M059J (cell line): ENCODE measurements around the gene ZNG1A. TPM values are rescaled to one million over a fixed set of nuclear protein-coding genes. Genes with fewer than 3 reads are reported as not detected.
"Not testable (repeated sequence)": the region's sequence is repeated elsewhere in the genome, so short reads cannot be mapped to it uniquely, and the experiment has no call there.

Experiments
- DNase-seq: peaks from one replicate; pipeline ENCODE4 v3.0.0-alpha.2; 2012; ENCODE audit warnings: low read depth
- total RNA-seq: library from RNA; depleted of rRNA; stranded (reverse); fragments of >200 nt; shearing (Covaris generic); gene quantifications from 2 replicates; pipeline ENCODE4 v1.2.3, GENCODE V29; 2014; rRNA removed

Gene ZNG1A
- total RNA-seq, 1 experiment from 2014 or later, result 47.2 TPM

- DNase-seq, result not testable (repeated sequence)
These were observed 80.1 kb downstream of the ZNG1A start for GRCh38 chr9:98775-99174.

- DNase-seq, result not testable (repeated sequence)
These were observed 83.9 kb downstream of the ZNG1A start for GRCh38 chr9:94992-95391.

- DNase-seq, result not testable (repeated sequence)
These were observed 84.5 kb downstream of the ZNG1A start for GRCh38 chr9:94323-94722.

GRCh38 chr9:93909-94308 lies 84.9 kb downstream of the ZNG1A start:
- DNase-seq, result not testable (repeated sequence)

- DNase-seq, result not testable (repeated sequence)
These were observed 88.0 kb downstream of the ZNG1A start for GRCh38 chr9:90851-91250.

GRCh38 chr9:88396-89037 lies 90.3 kb downstream of the ZNG1A start:
- DNase-seq, result not testable (repeated sequence)

- not testable (repeated sequence) for DNase-seq
These were observed 91.0 kb downstream of the ZNG1A start for GRCh38 chr9:87860-88259.

GRCh38 chr9:87105-87504 lies 91.8 kb downstream of the ZNG1A start:
- not testable (repeated sequence) for DNase-seq

- DNase-seq, result not testable (repeated sequence)
These were observed 92.2 kb downstream of the ZNG1A start for GRCh38 chr9:86697-87096.

GRCh38 chr9:82932-83689 lies 95.7 kb downstream of the ZNG1A start:
- DNase-seq, result not testable (repeated sequence)

GRCh38 chr9:78333-78732 lies 100.5 kb downstream of the ZNG1A start:
- DNase-seq, result not testable (repeated sequence)

GRCh38 chr9:76389-76788 lies 102.5 kb downstream of the ZNG1A start:
- DNase-seq, result not testable (repeated sequence)

- DNase-seq, result not testable (repeated sequence)
These were observed 104.8 kb downstream of the ZNG1A start for GRCh38 chr9:73900-74525.

GRCh38 chr9:73076-73899 lies 105.6 kb downstream of the ZNG1A start:
- peak; percentile 20 for DNase-seq

Other genes starting within 250 kb of the ZNG1A start
- 2.8 and 3.8 TPM in 2 replicates for gene WASHC1, start 149.6 kb downstream of the ZNG1A start, total RNA-seq
- 0.05 TPM in 1 of 2 replicates, not detected in the other for gene FOXD4, start 60.6 kb downstream of the ZNG1A start, total RNA-seq
- 0.49 and 1.4 TPM in 2 replicates for gene DOCK8, start 35.8 kb upstream of the ZNG1A start, total RNA-seq